ENCODE results near the gene GTF2H1. TPM values are rescaled to one million over a fixed set of nuclear protein-coding genes. Genes with fewer than 3 reads are reported as not detected.

The GTF2H1 gene
- total and polyA plus RNA-seq, 2 donors (not counting 1 experiment from before 2014, with no cell fraction given), result 43.7 to 71.9 TPM

GRCh38 chr11:18330921-18331320, 8.6 kb downstream of the GTF2H1 start:
- CTCF ChIA-PET, result interaction anchor here (1.6 kb wide), 1 partner anchor 87 kb away, joined by 5 read pairs; no protein-coding TSS in a partner anchor
- H3K4me1 Mint-ChIP-seq, result peaks cover 48% of the 10 kb centered on the region
- no peaks in the 10 kb centered on the region for H3K27me3 ChIP-seq (replicated peaks in 1 of 4; ENCODE audit: control extremely low read depth in 1 of 4, control insufficient read depth in 3 of 4, insufficient read depth in 4 of 4, low read length in 3 of 4)
- no peaks in the 10 kb centered on the region for H3K9me3 Mint-ChIP-seq (ENCODE audit: insufficient read depth)
- H3K27ac Mint-ChIP-seq, result peak overlapping the region; percentile 8
- TF ChIP-seq, protein P1, sequence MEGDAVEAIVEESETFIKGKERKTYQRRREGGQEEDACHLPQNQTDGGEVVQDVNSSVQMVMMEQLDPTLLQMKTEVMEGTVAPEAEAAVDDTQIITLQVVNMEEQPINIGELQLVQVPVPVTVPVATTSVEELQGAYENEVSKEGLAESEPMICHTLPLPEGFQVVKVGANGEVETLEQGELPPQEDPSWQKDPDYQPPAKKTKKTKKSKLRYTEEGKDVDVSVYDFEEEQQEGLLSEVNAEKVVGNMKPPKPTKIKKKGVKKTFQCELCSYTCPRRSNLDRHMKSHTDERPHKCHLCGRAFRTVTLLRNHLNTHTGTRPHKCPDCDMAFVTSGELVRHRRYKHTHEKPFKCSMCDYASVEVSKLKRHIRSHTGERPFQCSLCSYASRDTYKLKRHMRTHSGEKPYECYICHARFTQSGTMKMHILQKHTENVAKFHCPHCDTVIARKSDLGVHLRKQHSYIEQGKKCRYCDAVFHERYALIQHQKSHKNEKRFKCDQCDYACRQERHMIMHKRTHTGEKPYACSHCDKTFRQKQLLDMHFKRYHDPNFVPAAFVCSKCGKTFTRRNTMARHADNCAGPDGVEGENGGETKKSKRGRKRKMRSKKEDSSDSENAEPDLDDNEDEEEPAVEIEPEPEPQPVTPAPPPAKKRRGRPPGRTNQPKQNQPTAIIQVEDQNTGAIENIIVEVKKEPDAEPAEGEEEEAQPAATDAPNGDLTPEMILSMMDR (IDR thresholded peaks at IDR 0.05), result no peak
- no peak for TF ChIP-seq EZH2 (IDR thresholded peaks at IDR 0.05; ENCODE audit: borderline replicate concordance, insufficient read depth, low read depth, low read length, poor library complexity, severe bottlenecking)
- peaks cover 22 to 42% of the 10 kb centered on the region in 2 donors for H3K4me1 ChIP-seq (ENCODE audit: control insufficient read depth in 2 of 2, insufficient read depth in 2 of 2, low read length in 2 of 2)
- no peak overlapping the region for H3K4me3 Mint-ChIP-seq
- peak overlapping the region in 1 of 2 donors; percentile 75 for H3K27ac ChIP-seq (ENCODE audit: low read length in 2 of 2)
- DNase-seq (no peak), ATAC-seq (ENCODE audit: low read depth) (no peak)
- H4K20me1 ChIP-seq (ENCODE audit: control insufficient read depth, insufficient read depth, low read length, poor library complexity, severe bottlenecking), result no peaks in the 10 kb centered on the region
- no peak overlapping the region for H3K4me2 ChIP-seq (replicated peaks; ENCODE audit: low read depth, low read length, poor library complexity, severe bottlenecking)
- H3K79me2 ChIP-seq (ENCODE audit: control insufficient read depth, insufficient read depth, low read length), result peaks cover 73% of the 10 kb centered on the region
- POLR2A ChIA-PET, result no interaction called here
- peaks cover 14 to 54% of the 10 kb centered on the region in 2 experiments for H3K36me3 ChIP-seq (replicated peaks in 1 of 2; ENCODE audit: control extremely low read depth in 1 of 2, control insufficient read depth in 1 of 2, extremely low read depth in 1 of 2, insufficient read depth in 2 of 2, low read length in 1 of 2)
- H3K9me3 ChIP-seq (ENCODE audit: control extremely low read depth in 1 of 3, control insufficient read depth in 2 of 3, insufficient read depth in 1 of 3, low read length in 2 of 3), result no peaks in the 10 kb centered on the region
- H3K27me3 Mint-ChIP-seq, result no peaks in the 10 kb centered on the region
- intact Hi-C loops (cut with micrococcal nuclease), result no loop called here
- H3K9ac ChIP-seq (ENCODE audit: low read length), result no peak overlapping the region
- H2AFZ ChIP-seq (ENCODE audit: insufficient read depth, low read depth, low read length, poor library complexity, severe bottlenecking), result no peak overlapping the region
- no peak overlapping the region for H3K4me3 ChIP-seq (ENCODE audit: control extremely low read depth in 1 of 5, extremely low read depth in 1 of 5, insufficient read depth in 1 of 5, low read depth in 2 of 5, low read length in 4 of 5)
- WGBS (ENCODE audit: insufficient coverage), result 82% methylated on average over 4 of the region's 6 CpGs

DNA sequence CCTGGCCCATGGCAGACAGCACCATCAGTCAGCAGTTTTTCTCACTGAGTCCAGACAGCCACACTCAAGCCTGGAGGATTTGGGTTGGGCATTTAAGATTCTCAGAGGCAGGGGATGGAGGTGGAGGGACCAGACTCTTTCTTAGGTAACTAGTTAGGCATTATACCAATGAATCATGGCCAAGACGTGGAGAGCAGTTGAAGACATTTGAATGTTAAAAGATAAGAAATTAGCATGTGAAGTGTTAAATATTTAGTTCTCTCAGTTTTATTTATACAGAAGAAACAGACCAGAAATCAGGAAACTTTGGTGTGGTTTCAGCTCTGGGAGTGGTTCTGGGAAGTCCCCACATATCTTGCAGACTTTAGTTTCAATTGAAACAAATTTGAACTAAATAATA, 9.9 kb downstream of the GTF2H1 start:
- intact Hi-C loops (cut with micrococcal nuclease), result no loop called here
- Histone ChIP-seq H3K27ac (ENCODE audit: low read length in 2 of 2) (peak overlapping the region; percentile 28 to 79), H3K36me3 (replicated peaks in 1 of 2; ENCODE audit: control extremely low read depth in 1 of 2, control insufficient read depth in 1 of 2, extremely low read depth in 1 of 2, insufficient read depth in 2 of 2, low read length in 1 of 2) (peaks cover 12 to 53% of the 10 kb centered on the region in 2 experiments), H3K4me3 (ENCODE audit: control extremely low read depth in 1 of 5, extremely low read depth in 1 of 5, insufficient read depth in 1 of 5, low read depth in 2 of 5, low read length in 4 of 5) (peak overlapping the region in 3 of 5 experiments; percentile 6 to 30 (median 23)), H3K79me2 (ENCODE audit: control insufficient read depth, insufficient read depth, low read length) (peaks cover 59% of the 10 kb centered on the region), H3K4me1 (ENCODE audit: control insufficient read depth in 2 of 2, insufficient read depth in 2 of 2, low read length in 2 of 2) (peaks cover 22 to 42% of the 10 kb centered on the region in 2 donors), H3K9ac (ENCODE audit: low read length) (peak overlapping the region; percentile 42), H3K9me3 (ENCODE audit: control extremely low read depth in 1 of 3, control insufficient read depth in 2 of 3, insufficient read depth in 1 of 3, low read length in 2 of 3) (no peaks in the 10 kb centered on the region), H3K27me3 (replicated peaks in 1 of 4; ENCODE audit: control extremely low read depth in 1 of 4, control insufficient read depth in 3 of 4, insufficient read depth in 4 of 4, low read length in 3 of 4) (no peaks in the 10 kb centered on the region), H2AFZ (ENCODE audit: insufficient read depth, low read depth, low read length, poor library complexity, severe bottlenecking) (no peak overlapping the region), H3K4me2 (replicated peaks; ENCODE audit: low read depth, low read length, poor library complexity, severe bottlenecking) (peak overlapping the region; percentile 66), H4K20me1 (ENCODE audit: control insufficient read depth, insufficient read depth, low read length, poor library complexity, severe bottlenecking) (no peaks in the 10 kb centered on the region)
- no peaks in the 10 kb centered on the region for H3K27me3 Mint-ChIP-seq
- CTCF ChIA-PET, result interaction anchor here (0.7 to 1.6 kb wide), 2 partner anchors 37 to 88 kb away, joined by 5 read pairs; no protein-coding TSS in a partner anchor
- ATAC-seq (ENCODE audit: low read depth) (no peak), DNase-seq (peak; percentile 39)
- TF ChIP-seq, protein P1 (IDR thresholded peaks at IDR 0.05), result no peak
- no peak for TF ChIP-seq EZH2 (IDR thresholded peaks at IDR 0.05; ENCODE audit: borderline replicate concordance, insufficient read depth, low read depth, low read length, poor library complexity, severe bottlenecking)
- POLR2A ChIA-PET, result no interaction called here
- H3K4me1 Mint-ChIP-seq, result peaks cover 46% of the 10 kb centered on the region
- H3K27ac Mint-ChIP-seq, result peak overlapping the region; percentile 86
- WGBS (ENCODE audit: insufficient coverage), result no CpG with 5 or more reads among the region's 1 CpG
- H3K9me3 Mint-ChIP-seq (ENCODE audit: insufficient read depth), result no peaks in the 10 kb centered on the region
- peak overlapping the region; percentile 69 for H3K4me3 Mint-ChIP-seq
